Naive B cell (primary cell): ENCODE results near the gene LIM2. TPM values are rescaled to one million over a fixed set of nuclear protein-coding genes. Genes with fewer than 3 reads are reported as not detected.

Experiments used
- ATAC-seq, 2 donors: fragments of 150-1000 bp; cut with Tn5 transposase; 2 replicates each; pipeline ENCODE4 v1.10.0; 2021; ENCODE audit warnings: low read depth in 2 of 2, mild to moderate bottlenecking in 2 of 2, moderate library complexity in 2 of 2
- DNase-seq: peaks from one replicate; pipeline ENCODE4 v3.0.0; 2022
- H3K27ac Mint-ChIP-seq, 6 donors: one replicate each; pipeline ENCODE4 v1.8.0; 2020 to 2022; ENCODE audit warnings: mild to moderate bottlenecking in 6 of 6, mixed read lengths in 6 of 6, moderate library complexity in 5 of 6, inconsistent platforms in 2 of 6
- H3K27me3 Mint-ChIP-seq, 3 donors: one replicate each; pipeline ENCODE4 v1.8.0; 2021 to 2022; ENCODE audit warnings: mixed read lengths in 3 of 3, mild to moderate bottlenecking in 1 of 3
- H3K36me3 Mint-ChIP-seq, 2 donors: one replicate each; pipeline ENCODE4 v1.8.0; 2020 to 2022; ENCODE audit warnings: mixed read lengths in 2 of 2, inconsistent platforms in 1 of 2, mild to moderate bottlenecking in 1 of 2
- H3K4me1 Mint-ChIP-seq, 3 donors: one replicate each; pipeline ENCODE4 v1.8.0; 2020 to 2022; ENCODE audit warnings: mixed read lengths in 3 of 3, inconsistent platforms in 1 of 3, mild to moderate bottlenecking in 1 of 3, moderate library complexity in 1 of 3
- H3K4me3 Mint-ChIP-seq, 8 donors: one replicate each; pipeline ENCODE4 v1.8.0; 2020 to 2022; ENCODE audit warnings: mild to moderate bottlenecking in 8 of 8, mixed read lengths in 8 of 8, moderate library complexity in 8 of 8, inconsistent platforms in 2 of 8
- H3K9me3 Mint-ChIP-seq, 7 donors: one replicate each; pipeline ENCODE4 v1.8.0; 2020 to 2022; ENCODE audit warnings: mixed read lengths in 7 of 7, mild to moderate bottlenecking in 5 of 7, inconsistent platforms in 2 of 7, moderate library complexity in 1 of 7
- polyA plus RNA-seq, 6 donors: library from polyadenylated mRNA; unstranded; fragments of 300-500 nt; fragmentation: Illumina TruSeq; gene quantifications; one replicate each; pipeline ENCODE4 v1.2.3, GENCODE V29; 2021; ENCODE audit warnings: low read depth in 6 of 6

Gene LIM2
- polyA plus RNA-seq, 6 donors from 2014 or later, result 0.34 TPM; not detected in 5

- no peaks in the 10 kb centered on the region for H3K9me3 Mint-ChIP-seq
- H3K4me1 Mint-ChIP-seq, result peaks cover 39 to 54% (median 50%) of the 10 kb centered on the region in 3 donors
- H3K27me3 Mint-ChIP-seq, result no peaks in the 10 kb centered on the region
- peak overlapping the region; percentile 96 to 99 (median 98) for H3K27ac Mint-ChIP-seq
- H3K36me3 Mint-ChIP-seq, result no peaks in the 10 kb centered on the region
- peak; percentile 77 to 78 for ATAC-seq
- peak; percentile 96 for DNase-seq
- H3K4me3 Mint-ChIP-seq, result peak overlapping the region; percentile 91 to 99 (median 97)
Measured at GRCh38 chr19:51367565-51368365, 20.0 kb downstream of the LIM2 start.

- DNase-seq (no peak), ATAC-seq (no peak)
- no peaks in the 10 kb centered on the region for H3K36me3 Mint-ChIP-seq
- no peaks in the 10 kb centered on the region for H3K27me3 Mint-ChIP-seq
- peaks cover 43 to 56% (median 55%) of the 10 kb centered on the region in 3 donors for H3K4me1 Mint-ChIP-seq
- peak overlapping the region; percentile 96 to 99 (median 98) for H3K27ac Mint-ChIP-seq
- H3K9me3 Mint-ChIP-seq, result no peaks in the 10 kb centered on the region
- peak overlapping the region; percentile 91 to 99 (median 97) for H3K4me3 Mint-ChIP-seq
Measured at GRCh38 chr19:51367255-51367564, 20.6 kb downstream of the LIM2 start.

- H3K4me3 Mint-ChIP-seq, result peak overlapping the region; percentile 91 to 99 (median 97)
- no peaks in the 10 kb centered on the region for H3K27me3 Mint-ChIP-seq
- H3K36me3 Mint-ChIP-seq, result no peaks in the 10 kb centered on the region
- H3K4me1 Mint-ChIP-seq, result peaks cover 47 to 62% (median 60%) of the 10 kb centered on the region in 3 donors
- DNase-seq (peak; percentile 88), ATAC-seq (peak; percentile 51 to 55)
- peak overlapping the region; percentile 96 to 99 (median 98) for H3K27ac Mint-ChIP-seq
- H3K9me3 Mint-ChIP-seq, result no peaks in the 10 kb centered on the region
Measured at GRCh38 chr19:51366389-51367254, 21.2 kb downstream of the LIM2 start.

- Mint-ChIP-seq H3K9me3 (no peaks in the 10 kb centered on the region), H3K4me1 (peaks cover 43 to 63% (median 60%) of the 10 kb centered on the region in 3 donors), H3K36me3 (no peaks in the 10 kb centered on the region), H3K27me3 (no peaks in the 10 kb centered on the region), H3K27ac (peak within 1 kb of the TSS; percentile 96 to 99 (median 98)), H3K4me3 (peak within 1 kb of the TSS; percentile 91 to 99 (median 97))
- DNase-seq (no peak), ATAC-seq (no peak)
Measured at GRCh38 chr19:51365965-51366388, 21.8 kb downstream of the LIM2 start, which contains the start of gene ETFB. ETFB (minus strand) TSS chr19:51366388; CDS start chr19:51366326, 62 bp downstream.

- Mint-ChIP-seq H3K4me3 (peak overlapping the region; percentile 91 to 99 (median 97)), H3K27ac (peak overlapping the region; percentile 95 to 99 (median 98)), H3K27me3 (no peaks in the 10 kb centered on the region), H3K4me1 (peaks cover 43 to 68% (median 63%) of the 10 kb centered on the region in 3 donors), H3K9me3 (no peaks in the 10 kb centered on the region), H3K36me3 (no peaks in the 10 kb centered on the region)
- peak; percentile 23 for DNase-seq
- peak; percentile 20 to 23 for ATAC-seq
Measured at GRCh38 chr19:51365211-51365964, 22.4 kb downstream of the LIM2 start.

- DNase-seq (no peak), ATAC-seq (no peak)
- no peaks in the 10 kb centered on the region for H3K36me3 Mint-ChIP-seq
- peak overlapping the region in 2 of 6 donors; percentile 53 to 66 for H3K27ac Mint-ChIP-seq
- H3K4me1 Mint-ChIP-seq, result peaks cover 43 to 68% (median 64%) of the 10 kb centered on the region in 3 donors
- no peaks in the 10 kb centered on the region for H3K9me3 Mint-ChIP-seq
- H3K27me3 Mint-ChIP-seq, result no peaks in the 10 kb centered on the region
- peak overlapping the region in 6 of 8 donors; percentile 1 to 88 (median 42) for H3K4me3 Mint-ChIP-seq
Measured at GRCh38 chr19:51364200-51365106, 23.3 kb downstream of the LIM2 start.

GRCh38 chr19:51361239-51361638 is 26.5 kb downstream of the LIM2 start:
- Mint-ChIP-seq H3K27ac (no peak overlapping the region), H3K9me3 (peaks cover 0 to 1% (median 0%) of the 10 kb centered on the region in 7 donors), H3K27me3 (no peaks in the 10 kb centered on the region), H3K4me3 (no peak overlapping the region), H3K4me1 (peaks cover 36 to 55% (median 45%) of the 10 kb centered on the region in 3 donors), H3K36me3 (no peaks in the 10 kb centered on the region)
- no peak for DNase-seq
- ATAC-seq, result no peak

- peaks cover 0 to 1% (median 0%) of the 10 kb centered on the region in 7 donors for H3K9me3 Mint-ChIP-seq
- no peaks in the 10 kb centered on the region for H3K36me3 Mint-ChIP-seq
- ATAC-seq (no peak), DNase-seq (no peak)
- H3K27ac Mint-ChIP-seq, result no peak overlapping the region
- no peak overlapping the region for H3K4me3 Mint-ChIP-seq
- H3K4me1 Mint-ChIP-seq, result peaks cover 24 to 42% (median 32%) of the 10 kb centered on the region in 3 donors
- H3K27me3 Mint-ChIP-seq, result no peaks in the 10 kb centered on the region
Measured at GRCh38 chr19:51359294-51359693, 28.5 kb downstream of the LIM2 start.

- no peak overlapping the region for H3K4me3 Mint-ChIP-seq
- DNase-seq (no peak), ATAC-seq (no peak)
- peaks cover 13 to 29% (median 20%) of the 10 kb centered on the region in 3 donors for H3K4me1 Mint-ChIP-seq
- peaks cover 0 to 1% (median 0%) of the 10 kb centered on the region in 7 donors for H3K9me3 Mint-ChIP-seq
- H3K27ac Mint-ChIP-seq, result no peak overlapping the region
- H3K27me3 Mint-ChIP-seq, result no peaks in the 10 kb centered on the region
- no peaks in the 10 kb centered on the region for H3K36me3 Mint-ChIP-seq
Measured at GRCh38 chr19:51357952-51358351, 29.8 kb downstream of the LIM2 start.

GRCh38 chr19:51356159-51356801 is 31.5 kb downstream of the LIM2 start:
- Mint-ChIP-seq H3K9me3 (peaks cover 0 to 2% (median 0%) of the 10 kb centered on the region in 7 donors), H3K4me1 (peaks cover 8 to 19% (median 12%) of the 10 kb centered on the region in 3 donors), H3K36me3 (peaks cover 10 to 15% of the 10 kb centered on the region in 2 donors), H3K4me3 (no peak overlapping the region), H3K27ac (no peak overlapping the region), H3K27me3 (no peaks in the 10 kb centered on the region)
- ATAC-seq (no peak), DNase-seq (no peak)

GRCh38 chr19:51354742-51355148 is 33.0 kb downstream of the LIM2 start:
- Mint-ChIP-seq H3K27ac (no peak overlapping the region), H3K9me3 (peaks cover 0 to 2% (median 0%) of the 10 kb centered on the region in 7 donors), H3K4me3 (no peak overlapping the region), H3K27me3 (no peaks in the 10 kb centered on the region), H3K4me1 (peaks cover 0 to 12% (median 11%) of the 10 kb centered on the region in 3 donors), H3K36me3 (peaks cover 13 to 19% of the 10 kb centered on the region in 2 donors)
- ATAC-seq (no peak), DNase-seq (no peak)
